ENCODE measurements around the gene KCNJ10. TPM values are rescaled to one million over a fixed set of nuclear protein-coding genes. Genes with fewer than 3 reads are reported as not detected.

KCNJ10 gene
- total and polyA plus RNA-seq, 8 donors, result 0.19 to 1.1 (median 0.78) TPM; not detected in 5

DNA sequence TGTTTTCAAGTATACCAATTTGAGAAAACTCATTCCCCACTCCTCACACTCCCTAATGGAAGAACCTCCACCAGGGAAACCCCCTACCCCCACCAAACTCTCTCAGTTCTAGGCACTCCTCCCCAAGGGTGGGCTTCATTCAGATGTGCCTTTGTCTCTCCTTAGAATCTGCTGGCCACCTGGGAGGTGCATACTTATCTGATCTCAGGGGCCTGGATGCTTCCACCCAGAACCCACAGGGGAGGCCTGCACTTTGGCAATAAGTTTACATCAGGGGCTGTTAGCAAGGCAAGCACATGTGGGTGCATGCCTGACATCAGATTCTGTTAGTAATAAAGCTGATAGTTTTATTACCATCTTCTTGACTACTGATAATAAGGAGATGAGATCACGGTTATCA is 83.4 kb downstream of the KCNJ10 start:
- Histone ChIP-seq H3K4me3 (no peak overlapping the region), H3K27ac (no peak overlapping the region), H3K9me3 (no peaks in the 10 kb centered on the region), H3K27me3 (no peaks in the 10 kb centered on the region), H3K36me3 (no peaks in the 10 kb centered on the region), H3K4me1 (peaks cover 0 to 4% (median 0%) of the 10 kb centered on the region in 4 donors)
- WGBS, 5 donors, result 78 to 95% (median 89%) methylated on average over 1 of the region's 1 CpG
- no peak for TF ChIP-seq POLR2AphosphoS5 (IDR thresholded peaks at IDR 0.05)
- TF ChIP-seq EP300 (IDR thresholded peaks at IDR 0.05), result no peak
- TF ChIP-seq, protein P1, sequence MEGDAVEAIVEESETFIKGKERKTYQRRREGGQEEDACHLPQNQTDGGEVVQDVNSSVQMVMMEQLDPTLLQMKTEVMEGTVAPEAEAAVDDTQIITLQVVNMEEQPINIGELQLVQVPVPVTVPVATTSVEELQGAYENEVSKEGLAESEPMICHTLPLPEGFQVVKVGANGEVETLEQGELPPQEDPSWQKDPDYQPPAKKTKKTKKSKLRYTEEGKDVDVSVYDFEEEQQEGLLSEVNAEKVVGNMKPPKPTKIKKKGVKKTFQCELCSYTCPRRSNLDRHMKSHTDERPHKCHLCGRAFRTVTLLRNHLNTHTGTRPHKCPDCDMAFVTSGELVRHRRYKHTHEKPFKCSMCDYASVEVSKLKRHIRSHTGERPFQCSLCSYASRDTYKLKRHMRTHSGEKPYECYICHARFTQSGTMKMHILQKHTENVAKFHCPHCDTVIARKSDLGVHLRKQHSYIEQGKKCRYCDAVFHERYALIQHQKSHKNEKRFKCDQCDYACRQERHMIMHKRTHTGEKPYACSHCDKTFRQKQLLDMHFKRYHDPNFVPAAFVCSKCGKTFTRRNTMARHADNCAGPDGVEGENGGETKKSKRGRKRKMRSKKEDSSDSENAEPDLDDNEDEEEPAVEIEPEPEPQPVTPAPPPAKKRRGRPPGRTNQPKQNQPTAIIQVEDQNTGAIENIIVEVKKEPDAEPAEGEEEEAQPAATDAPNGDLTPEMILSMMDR (IDR thresholded peaks at IDR 0.05), result no peak
- no peak for TF ChIP-seq POLR2A (IDR thresholded peaks at IDR 0.05)
- no peak for DNase-seq
- intact Hi-C loops (cut with DNase I; ENCODE audit: low total_unique reads), result no loop called here

DNA sequence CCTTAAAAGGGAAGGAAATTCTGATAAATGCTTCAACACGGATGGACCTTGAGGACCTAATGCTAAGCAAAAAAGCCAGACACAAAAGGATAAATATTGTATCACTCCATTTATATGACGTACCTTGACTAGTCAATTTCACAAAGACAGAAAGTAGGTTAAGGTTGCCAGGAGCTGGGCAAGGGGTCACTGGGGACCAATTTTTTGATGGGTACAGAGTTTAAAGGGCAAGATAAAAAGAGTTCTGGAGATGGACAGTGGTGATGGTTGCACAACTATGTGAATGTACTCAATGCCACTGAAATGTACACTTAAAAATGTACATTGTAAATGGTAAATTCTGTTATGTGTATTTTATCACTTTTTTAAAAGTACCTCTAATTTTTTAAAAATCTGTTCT is 83.9 kb downstream of the KCNJ10 start:
- Histone ChIP-seq H3K27me3 (no peaks in the 10 kb centered on the region), H3K36me3 (peaks cover 0 to 4% (median 0%) of the 10 kb centered on the region in 4 donors), H3K4me3 (no peak overlapping the region), H3K9me3 (no peaks in the 10 kb centered on the region), H3K4me1 (no peaks in the 10 kb centered on the region), H3K27ac (no peak overlapping the region)
- no peak for DNase-seq
- TF ChIP-seq EP300 (IDR thresholded peaks at IDR 0.05), result no peak
- TF ChIP-seq POLR2AphosphoS5 (IDR thresholded peaks at IDR 0.05), result no peak
- TF ChIP-seq, protein P1 (IDR thresholded peaks at IDR 0.05), result no peak
- no peak for TF ChIP-seq POLR2A (IDR thresholded peaks at IDR 0.05)
- intact Hi-C loops (cut with DNase I; ENCODE audit: low total_unique reads), result no loop called here
- 73 to 84% (median 80%) methylated on average over 2 of the region's 2 CpGs for WGBS, 5 donors

DNA sequence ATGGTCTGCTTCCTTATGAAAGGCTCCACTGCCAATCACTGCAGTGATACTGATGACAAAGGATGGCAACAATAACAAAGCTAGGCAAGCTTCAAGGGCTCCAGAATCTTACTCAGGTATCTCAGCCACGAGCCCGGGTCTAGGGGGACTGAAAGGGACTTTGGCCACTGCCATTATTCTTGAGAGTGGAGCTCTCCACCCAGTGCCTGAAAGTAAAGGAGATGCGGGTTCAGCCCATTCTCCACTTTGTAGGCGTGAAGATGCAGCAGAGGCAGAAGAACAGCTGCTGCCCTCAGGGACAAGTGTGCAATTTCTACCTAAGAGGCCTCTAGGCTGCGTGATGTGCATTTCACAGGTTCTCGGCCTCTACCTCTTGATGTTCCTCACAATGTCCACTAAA is 84.5 kb downstream of the KCNJ10 start:
- TF ChIP-seq, protein P1 (IDR thresholded peaks at IDR 0.05), result no peak
- no peak for TF ChIP-seq POLR2AphosphoS5 (IDR thresholded peaks at IDR 0.05)
- TF ChIP-seq POLR2A (IDR thresholded peaks at IDR 0.05), result no peak
- no peak for TF ChIP-seq EP300 (IDR thresholded peaks at IDR 0.05)
- H3K36me3 ChIP-seq, result peaks cover 0 to 9% (median 2%) of the 10 kb centered on the region in 4 donors
- no peaks in the 10 kb centered on the region for H3K27me3 ChIP-seq
- no peaks in the 10 kb centered on the region for H3K4me1 ChIP-seq
- 88 to 92% (median 91%) methylated on average over 6 of the region's 6 CpGs for WGBS, 5 donors
- DNase-seq, result no peak
- no peak overlapping the region for H3K27ac ChIP-seq
- no peaks in the 10 kb centered on the region for H3K9me3 ChIP-seq
- no peak overlapping the region for H3K4me3 ChIP-seq
- intact Hi-C loops (cut with DNase I; ENCODE audit: low total_unique reads), result no loop called here

DNA sequence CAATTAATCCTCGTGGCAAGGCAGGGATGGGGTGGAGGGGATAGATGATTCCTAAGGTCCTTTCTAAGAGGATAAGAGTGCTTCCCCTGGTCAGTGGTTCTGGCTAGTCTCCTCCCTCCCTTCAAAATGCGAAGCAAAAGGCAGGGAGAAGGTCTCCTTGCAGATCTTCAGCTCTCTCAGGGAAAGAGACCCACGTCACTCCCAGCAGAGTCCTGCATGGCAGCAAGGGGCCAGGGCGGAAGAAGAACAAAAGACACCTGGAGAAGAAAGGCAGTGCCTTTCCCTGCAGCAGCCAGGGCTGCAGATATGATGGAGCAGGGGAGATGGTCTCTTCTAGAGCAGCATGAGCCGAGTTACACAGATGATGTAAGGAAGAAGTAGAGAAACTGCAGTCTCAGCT is 86.3 kb downstream of the KCNJ10 start:
- Histone ChIP-seq H3K27ac (no peak overlapping the region), H3K4me3 (no peak overlapping the region), H3K4me1 (peaks cover 0 to 12% (median 5%) of the 10 kb centered on the region in 4 donors), H3K36me3 (peaks cover 0 to 15% (median 2%) of the 10 kb centered on the region in 4 donors), H3K9me3 (no peaks in the 10 kb centered on the region), H3K27me3 (no peaks in the 10 kb centered on the region)
- TF ChIP-seq POLR2AphosphoS5 (IDR thresholded peaks at IDR 0.05) (no peak), EP300 (IDR thresholded peaks at IDR 0.05) (no peak), POLR2A (IDR thresholded peaks at IDR 0.05) (no peak)
- TF ChIP-seq, protein P1 (IDR thresholded peaks at IDR 0.05), result no peak
- 49 to 69% (median 55%) methylated on average over 4 to 5 of the region's 5 CpGs for WGBS, 5 donors
- intact Hi-C loops (cut with DNase I; ENCODE audit: low total_unique reads), result no loop called here
- no peak for DNase-seq
